PC-3 (cell line): ENCODE results near the gene AASDHPPT.

ENCODE experiments used
- CTCF ChIP-seq: fragments of 300-600 bp; sonication (generic); conservative IDR thresholded peaks from 2 replicates; pipeline ENCODE4 v1.5.1; 2017; ENCODE audit warnings: antibody characterized with exemption, low read depth, mild to moderate bottlenecking, low read length
- EZH2phosphoT487 ChIP-seq: fragments of 300-600 bp; sonication (generic); IDR thresholded peaks from 2 replicates; pipeline ENCODE4 v1.6.1; 2018; ENCODE audit warnings: mild to moderate bottlenecking, antibody characterized with exemption, low read length, borderline replicate concordance

- TF ChIP-seq CTCF: no peak
- TF ChIP-seq EZH2phosphoT487: no peak
Observed at GRCh38 chr11:106092446-106092845, 15.0 kb downstream of the AASDHPPT start.
